ENCODE measurements around the gene RMND5B.
"Not testable (repeated sequence)": the region's sequence is repeated elsewhere in the genome, so short reads cannot be mapped to it uniquely, and the experiment has no call there.

RMND5B gene

GRCh38 chr5:178114325-178115135 lies 16.3 kb upstream of the RMND5B start:
- DNase-seq, result no peak

GRCh38 chr5:178115136-178115813 lies 15.5 kb upstream of the RMND5B start:
- DNase-seq, result no peak

DNA sequence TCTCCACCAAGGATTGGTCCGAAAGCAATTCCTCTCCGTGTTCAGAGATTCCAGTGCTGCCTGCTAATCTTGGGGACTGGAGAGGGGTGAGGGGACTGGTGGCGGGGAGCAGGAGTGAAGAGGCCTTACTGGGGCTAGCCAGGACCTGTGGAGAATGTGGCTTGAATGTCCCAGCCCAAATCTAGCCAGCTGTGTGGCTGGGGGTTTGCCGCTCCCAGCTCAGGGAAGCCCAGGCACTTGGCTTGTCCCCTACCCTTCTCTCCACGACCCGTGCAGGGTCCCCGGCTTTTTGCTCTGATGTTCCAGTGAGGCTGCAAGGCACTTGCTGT lies 15.0 kb upstream of the RMND5B start:
- no peak for DNase-seq

- no peak for DNase-seq
Observed at GRCh38 chr5:178116143-178116885, 14.5 kb upstream of the RMND5B start.

DNA sequence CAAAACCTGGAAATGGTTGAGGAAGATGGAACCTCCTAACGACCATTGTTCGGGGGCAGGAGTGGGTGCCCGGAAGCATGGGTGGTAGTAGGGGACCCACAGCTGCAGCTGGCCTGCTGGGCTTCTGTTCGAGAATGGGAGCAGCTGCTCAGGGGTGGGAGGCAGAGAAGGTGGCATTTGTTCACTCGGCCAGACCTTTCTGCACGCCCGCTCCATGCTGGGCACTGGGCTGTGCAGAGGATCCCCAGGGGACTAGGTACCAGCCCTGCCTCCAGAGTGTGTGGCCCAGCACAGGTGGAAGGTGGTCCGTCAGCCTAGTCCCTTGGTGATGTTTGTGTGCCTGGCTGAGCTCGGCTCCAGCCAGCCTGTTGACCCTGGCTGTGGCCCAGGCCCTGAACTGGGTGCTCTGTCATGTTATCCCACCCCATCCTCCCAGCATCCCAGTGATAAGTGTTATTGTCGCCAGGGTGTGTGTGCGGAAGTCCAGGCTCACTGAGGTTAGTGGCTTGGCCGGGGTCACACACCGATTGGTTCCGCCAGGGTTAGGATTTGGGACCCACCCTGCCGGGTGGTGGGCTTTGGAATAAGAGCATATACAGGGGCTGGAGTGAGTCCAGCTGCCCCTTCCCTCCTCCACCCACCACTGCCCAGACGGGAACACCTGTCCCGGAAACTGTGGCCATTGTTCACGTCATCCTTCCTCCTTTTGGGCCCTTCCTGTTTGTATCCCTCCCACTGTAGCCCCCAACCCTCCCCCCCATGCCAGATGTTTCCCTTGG lies 12.7 kb upstream of the RMND5B start:
- no peak for DNase-seq

DNA sequence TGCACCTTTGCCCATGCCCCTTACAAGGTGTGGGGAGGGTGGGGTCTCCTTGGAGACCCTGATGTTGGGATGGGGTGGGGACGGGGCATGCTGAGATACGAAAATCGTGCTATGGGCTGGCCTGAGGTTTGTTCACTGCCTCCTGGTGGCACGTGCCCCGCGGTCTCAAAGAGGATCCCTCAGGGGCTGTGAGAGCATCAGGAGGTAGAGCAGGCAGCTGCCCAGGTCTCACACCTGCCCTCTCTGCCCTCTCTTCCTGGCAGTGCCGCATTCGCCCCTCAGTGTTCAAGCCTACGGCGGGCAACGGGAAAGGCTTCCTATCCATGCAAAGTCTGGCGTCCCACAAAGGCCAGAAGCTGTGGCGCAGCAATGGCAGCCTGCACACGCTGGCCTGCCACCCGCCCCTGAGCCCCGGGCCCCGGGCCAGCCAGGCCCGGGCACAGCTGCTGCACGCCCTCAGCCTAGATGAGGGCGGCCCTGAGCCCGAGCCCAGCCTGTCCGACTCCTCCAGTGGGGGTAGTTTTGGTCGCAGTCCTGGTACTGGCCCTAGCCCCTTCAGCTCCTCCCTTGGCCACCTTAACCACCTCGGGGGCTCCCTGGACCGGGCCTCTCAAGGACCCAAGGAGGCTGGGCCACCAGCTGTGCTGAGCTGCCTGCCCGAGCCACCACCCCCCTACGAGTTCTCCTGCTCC lies 10.8 kb upstream of the RMND5B start:
- DNase-seq, result no peak

DNA sequence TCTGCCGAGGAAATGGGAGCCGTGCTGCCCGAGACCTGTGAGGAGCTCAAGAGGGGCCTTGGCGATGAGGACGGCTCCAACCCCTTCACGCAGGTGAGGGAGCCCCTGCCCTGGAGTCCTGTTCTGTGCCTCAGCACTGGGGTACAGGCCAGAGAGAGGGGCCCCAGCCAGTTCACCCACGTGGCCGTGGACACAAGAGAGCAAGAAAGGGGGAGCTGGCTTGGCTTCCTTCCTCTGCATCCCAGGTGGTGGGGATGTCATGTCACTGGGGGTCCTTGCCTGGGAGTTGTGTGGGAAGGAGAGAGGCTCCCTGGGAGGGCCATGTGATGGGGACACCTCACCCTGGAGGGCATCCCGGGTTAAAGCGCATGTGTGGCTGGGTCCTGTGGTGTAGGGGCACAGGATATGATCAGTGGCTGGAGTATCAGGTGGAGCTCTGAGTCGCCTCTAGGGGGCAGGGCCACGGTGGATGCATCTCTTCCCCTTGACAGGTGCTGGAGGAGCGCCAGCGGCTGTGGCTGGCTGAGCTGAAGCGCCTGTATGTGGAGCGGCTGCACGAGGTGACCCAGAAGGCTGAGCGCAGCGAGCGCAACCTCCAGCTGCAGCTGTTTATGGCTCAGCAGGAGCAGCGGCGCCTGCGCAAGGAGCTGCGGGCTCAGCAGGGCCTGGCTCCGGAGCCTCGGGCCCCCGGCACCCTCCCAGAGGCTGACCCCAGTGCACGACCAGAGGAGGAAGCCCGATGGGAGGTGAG lies 10.0 kb upstream of the RMND5B start:
- DNase-seq, result no peak

DNA sequence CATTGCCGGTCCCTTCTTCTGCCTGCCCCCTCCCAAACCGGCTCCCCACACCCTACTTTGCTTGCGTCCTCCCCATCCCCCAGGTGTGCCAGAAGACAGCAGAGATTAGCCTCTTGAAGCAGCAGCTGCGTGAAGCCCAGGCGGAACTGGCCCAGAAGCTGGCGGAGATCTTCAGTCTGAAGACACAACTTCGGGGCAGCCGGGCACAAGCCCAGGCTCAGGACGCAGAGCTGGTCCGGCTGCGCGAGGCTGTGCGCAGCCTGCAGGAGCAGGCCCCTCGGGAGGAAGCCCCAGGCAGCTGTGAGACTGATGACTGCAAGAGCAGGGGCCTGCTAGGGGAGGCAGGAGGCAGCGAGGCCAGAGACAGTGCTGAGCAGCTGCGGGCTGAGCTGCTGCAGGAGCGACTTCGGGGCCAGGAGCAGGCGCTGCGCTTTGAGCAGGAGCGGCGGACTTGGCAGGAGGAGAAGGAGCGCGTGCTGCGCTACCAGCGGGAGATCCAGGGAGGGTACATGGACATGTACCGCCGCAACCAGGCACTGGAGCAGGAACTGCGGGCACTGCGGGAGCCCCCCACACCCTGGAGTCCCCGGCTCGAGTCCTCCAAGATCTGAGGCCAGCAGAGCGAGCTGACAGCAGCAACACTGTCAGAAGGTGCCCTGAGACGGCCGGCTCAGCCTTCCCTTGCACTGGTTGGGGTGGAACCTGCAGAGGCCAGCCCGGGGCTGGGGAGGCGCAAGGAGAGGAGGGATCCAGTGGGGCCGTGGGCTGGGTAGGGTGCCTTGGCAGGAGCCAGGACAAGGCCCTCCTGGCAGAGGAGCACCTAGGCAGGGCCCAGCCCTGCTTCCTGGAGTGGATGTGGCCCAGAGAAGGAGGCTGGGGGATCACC lies 9.2 kb upstream of the RMND5B start:
- no peak for DNase-seq

DNA sequence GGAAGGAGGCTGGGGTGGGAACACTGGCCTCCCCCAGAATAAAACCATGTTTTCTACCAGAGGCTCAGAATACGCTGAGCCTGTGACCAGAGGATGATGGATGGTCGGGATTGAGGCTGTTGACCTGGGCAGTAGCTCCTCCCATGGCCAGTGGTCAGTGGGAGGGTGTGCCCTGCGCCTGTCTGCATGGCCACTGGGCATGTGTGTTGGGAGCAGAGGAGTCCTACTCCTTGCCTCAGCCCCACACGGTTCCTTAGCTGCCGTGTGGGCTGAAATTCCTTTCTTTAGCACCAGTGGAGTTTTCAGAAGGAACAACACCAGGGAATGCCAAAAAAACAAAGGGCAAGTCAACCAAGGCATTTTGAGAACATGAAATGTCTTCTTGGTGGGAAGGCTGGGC lies 8.5 kb upstream of the RMND5B start:
- no peak for DNase-seq

GRCh38 chr5:178123094-178123965 lies 7.5 kb upstream of the RMND5B start:
- DNase-seq, result no peak

GRCh38 chr5:178123966-178124925 lies 6.6 kb upstream of the RMND5B start:
- no peak for DNase-seq

- DNase-seq, result no peak
Observed at GRCh38 chr5:178125253-178125906, 5.4 kb upstream of the RMND5B start.

- no peak for DNase-seq
Observed at GRCh38 chr5:178126556-178126955, 4.3 kb upstream of the RMND5B start.

DNA sequence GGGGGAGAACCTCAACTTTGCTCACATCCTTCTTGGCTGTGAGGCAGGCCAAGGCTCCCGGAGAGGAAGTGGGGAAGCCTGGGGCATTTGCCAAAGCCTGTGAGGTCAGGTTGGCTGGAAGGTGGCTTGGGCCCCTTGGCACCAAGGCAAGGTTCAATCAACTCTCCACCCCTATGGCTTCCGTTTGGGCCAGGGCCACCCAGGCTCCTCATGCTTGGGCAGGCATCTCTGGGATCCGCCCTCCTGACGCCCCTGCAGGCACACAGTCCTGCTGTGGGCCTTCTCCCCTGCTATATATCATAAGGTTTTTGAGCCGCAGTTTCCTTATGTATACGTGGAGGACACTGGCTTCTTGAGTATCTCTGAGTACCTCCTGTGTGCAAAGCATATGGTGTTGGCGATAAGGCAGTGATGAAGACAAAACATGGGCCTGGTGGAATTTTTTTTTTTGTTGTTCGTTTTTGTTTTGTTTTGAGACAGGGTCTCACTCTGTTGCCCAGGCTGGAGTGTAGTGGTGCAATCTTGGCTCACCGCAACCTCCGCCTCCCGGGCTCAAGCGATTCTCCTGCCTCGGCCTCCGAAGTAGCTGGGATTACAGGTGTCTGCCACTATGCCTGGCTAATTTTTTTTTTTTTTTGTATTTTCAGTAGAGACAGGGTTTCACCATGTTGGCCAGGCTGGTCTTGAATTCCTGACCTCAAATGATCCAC lies 3.4 kb upstream of the RMND5B start:
- not testable (repeated sequence) for DNase-seq

- DNase-seq, result no peak
Observed at GRCh38 chr5:178129296-178129695, 1.5 kb upstream of the RMND5B start.

DNA sequence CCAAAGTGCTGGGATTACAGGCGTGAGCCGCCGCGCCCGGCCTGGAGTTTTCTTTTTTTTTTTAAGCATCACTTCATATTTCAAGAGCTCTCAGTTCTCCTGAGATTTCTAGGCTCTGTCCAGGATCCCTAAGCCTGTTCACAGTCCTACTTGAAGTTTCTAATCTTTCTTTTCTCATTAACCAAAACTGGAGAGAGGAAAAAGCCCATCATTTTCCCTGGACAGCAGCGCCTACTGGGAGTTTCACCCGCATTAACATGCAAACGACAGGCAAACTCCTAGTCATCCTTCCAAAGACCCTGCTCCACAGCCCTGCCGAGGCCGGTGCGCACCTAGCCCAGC lies 609 bp upstream of the RMND5B start:
- DNase-seq, result not testable (repeated sequence)

DNA sequence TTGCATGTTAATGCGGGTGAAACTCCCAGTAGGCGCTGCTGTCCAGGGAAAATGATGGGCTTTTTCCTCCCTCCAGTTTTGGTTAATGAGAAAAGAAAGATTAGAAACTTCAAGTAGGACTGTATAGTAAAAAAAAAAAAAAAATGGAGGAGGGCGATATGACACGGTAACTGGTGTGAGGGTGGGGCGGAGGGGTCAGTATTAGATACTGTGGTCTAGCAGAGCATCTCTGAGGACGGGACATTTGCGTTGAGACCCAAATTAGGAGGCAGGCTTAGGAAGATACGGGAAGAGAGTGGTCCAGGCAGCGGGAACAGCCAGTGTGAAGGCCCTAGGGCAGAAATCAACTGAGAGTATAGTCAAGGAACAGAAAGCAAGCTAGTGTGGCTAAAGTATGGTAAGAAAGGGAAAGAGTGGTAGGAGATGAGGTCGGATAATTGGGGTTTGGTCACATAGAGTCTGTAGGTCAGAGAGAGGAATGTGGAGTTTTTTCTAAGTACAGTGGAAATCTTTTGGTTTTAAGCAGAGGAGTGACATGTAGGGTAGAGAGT lies 707 bp downstream of the RMND5B start:
- no peak for DNase-seq

All from GOT3 (cell line).